DOHH2 (cell line): ENCODE results near the gene SUGCT.

Source experiments
- H3F3A ChIP-seq: fragments of 200-600 bp; sonication (generic), shearing (Covaris generic); 2 replicates; pipeline ENCODE4 v1.6.0; 2016; ENCODE audit warnings: antibody characterized with exemption, mild to moderate bottlenecking; ENCODE audit not compliant: control insufficient read depth, insufficient read depth
- H3K27ac ChIP-seq: fragments of 200-600 bp; sonication (generic); 2 replicates; pipeline ENCODE4 v1.5.1; 2014; ENCODE audit warnings: low read depth, mild to moderate bottlenecking, low read length, moderate library complexity
- H3K27me3 ChIP-seq: fragments of 200-600 bp; sonication (generic); 2 replicates; pipeline ENCODE4 v1.6.1; 2014; ENCODE audit warnings: mild to moderate bottlenecking, low read length, mixed read lengths; ENCODE audit not compliant: control insufficient read depth
- H3K36me3 ChIP-seq: fragments of 200-600 bp; sonication (generic); 2 replicates; pipeline ENCODE4 v1.6.1; 2014; ENCODE audit warnings: mild to moderate bottlenecking, low read length, moderate library complexity, mixed read lengths; ENCODE audit not compliant: control insufficient read depth
- H3K4me1 ChIP-seq: fragments of 200-600 bp; sonication (generic); 2 replicates; pipeline ENCODE4 v1.6.1; 2014; ENCODE audit warnings: mild to moderate bottlenecking, low read length, mixed read lengths; ENCODE audit not compliant: control insufficient read depth
- H3K4me2 ChIP-seq: fragments of 200-600 bp; sonication (generic); 2 replicates; pipeline ENCODE4 v1.6.0; 2014; ENCODE audit warnings: mild to moderate bottlenecking, low read length, moderate library complexity
- H3K4me3 ChIP-seq: fragments of 200-600 bp; sonication (generic); 2 replicates; pipeline ENCODE4 v1.5.1; 2014; ENCODE audit warnings: mild to moderate bottlenecking, low read length, mixed read lengths
- H3K79me2 ChIP-seq: fragments of 200-600 bp; sonication (generic); 2 replicates; pipeline ENCODE4 v1.6.1; 2014; ENCODE audit warnings: mild to moderate bottlenecking, low read length, mixed read lengths; ENCODE audit not compliant: control insufficient read depth
- H3K9me2 ChIP-seq: fragments of 200-600 bp; sonication (generic); replicated peaks from 2 replicates; pipeline ENCODE4 v1.6.1; 2014; ENCODE audit warnings: mild to moderate bottlenecking, low read length, mixed read lengths; ENCODE audit not compliant: control insufficient read depth
- H3K9me3 ChIP-seq: fragments of 200-600 bp; sonication (generic); 2 replicates; pipeline ENCODE4 v1.6.1; 2014; ENCODE audit warnings: antibody characterized with exemption, low read length, mixed read lengths; ENCODE audit not compliant: control insufficient read depth, insufficient read depth
- H4K20me1 ChIP-seq: fragments of 200-600 bp; sonication (generic); 2 replicates; pipeline ENCODE4 v1.6.0; 2014; ENCODE audit warnings: low read depth, mild to moderate bottlenecking, antibody characterized with exemption, low read length, moderate library complexity; ENCODE audit not compliant: control insufficient read depth, insufficient read depth
- EZH2phosphoT487 ChIP-seq: fragments of 200-600 bp; sonication (generic); IDR thresholded peaks from 2 replicates; pipeline ENCODE4 v1.6.1; 2017; ENCODE audit warnings: borderline replicate concordance, mild to moderate bottlenecking, antibody characterized with exemption, low read length, moderate library complexity, mixed read lengths
- TF ChIP-seq, protein P1 (sequence below): fragments of 200-600 bp; sonication (generic); IDR thresholded peaks from one replicate; pipeline ENCODE4 v1.5.1; 2014; ENCODE audit warnings: antibody characterized with exemption, mild to moderate bottlenecking, low read depth, low read length; ENCODE audit not compliant: poor library complexity, severe bottlenecking

The SUGCT gene

DNA sequence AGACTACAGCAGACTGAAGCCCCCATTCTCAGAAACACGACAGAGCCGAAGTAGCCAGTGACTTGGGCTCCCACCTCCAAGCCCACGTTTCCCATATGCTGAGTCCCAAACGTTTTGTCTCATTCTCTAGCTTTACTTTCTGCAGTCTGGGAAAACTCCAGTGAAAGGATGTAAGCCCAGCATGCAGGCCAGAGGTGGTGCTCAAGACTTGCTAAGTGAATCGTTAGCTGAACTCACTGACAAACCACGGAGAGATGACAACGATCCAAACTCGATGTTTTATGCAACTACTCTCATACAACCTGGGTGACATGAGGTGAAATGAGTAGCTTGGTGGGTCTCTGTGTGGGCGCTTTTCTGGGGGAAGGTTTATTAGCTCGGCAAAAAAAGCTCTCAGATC is 731.8 kb downstream of the SUGCT start:
- no peak overlapping the region for H3K4me3 ChIP-seq
- no peaks in the 10 kb centered on the region for H3K36me3 ChIP-seq
- H3K9me3 ChIP-seq, result peaks cover 4% of the 10 kb centered on the region; the same call in 1 of the 2 replicates
- no peaks in the 10 kb centered on the region for H3K4me1 ChIP-seq
- no peak overlapping the region for H3K4me2 ChIP-seq
- H3K79me2 ChIP-seq, result no peaks in the 10 kb centered on the region
- H4K20me1 ChIP-seq, result no peaks in the 10 kb centered on the region
- TF ChIP-seq, protein P1, sequence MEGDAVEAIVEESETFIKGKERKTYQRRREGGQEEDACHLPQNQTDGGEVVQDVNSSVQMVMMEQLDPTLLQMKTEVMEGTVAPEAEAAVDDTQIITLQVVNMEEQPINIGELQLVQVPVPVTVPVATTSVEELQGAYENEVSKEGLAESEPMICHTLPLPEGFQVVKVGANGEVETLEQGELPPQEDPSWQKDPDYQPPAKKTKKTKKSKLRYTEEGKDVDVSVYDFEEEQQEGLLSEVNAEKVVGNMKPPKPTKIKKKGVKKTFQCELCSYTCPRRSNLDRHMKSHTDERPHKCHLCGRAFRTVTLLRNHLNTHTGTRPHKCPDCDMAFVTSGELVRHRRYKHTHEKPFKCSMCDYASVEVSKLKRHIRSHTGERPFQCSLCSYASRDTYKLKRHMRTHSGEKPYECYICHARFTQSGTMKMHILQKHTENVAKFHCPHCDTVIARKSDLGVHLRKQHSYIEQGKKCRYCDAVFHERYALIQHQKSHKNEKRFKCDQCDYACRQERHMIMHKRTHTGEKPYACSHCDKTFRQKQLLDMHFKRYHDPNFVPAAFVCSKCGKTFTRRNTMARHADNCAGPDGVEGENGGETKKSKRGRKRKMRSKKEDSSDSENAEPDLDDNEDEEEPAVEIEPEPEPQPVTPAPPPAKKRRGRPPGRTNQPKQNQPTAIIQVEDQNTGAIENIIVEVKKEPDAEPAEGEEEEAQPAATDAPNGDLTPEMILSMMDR, result no peak
- TF ChIP-seq EZH2phosphoT487, result no peak
- H3F3A ChIP-seq, result no peaks in the 10 kb centered on the region
- H3K27me3 ChIP-seq, result no peaks in the 10 kb centered on the region
- H3K27ac ChIP-seq, result no peak overlapping the region
- H3K9me2 ChIP-seq, result no peaks in the 10 kb centered on the region

DNA sequence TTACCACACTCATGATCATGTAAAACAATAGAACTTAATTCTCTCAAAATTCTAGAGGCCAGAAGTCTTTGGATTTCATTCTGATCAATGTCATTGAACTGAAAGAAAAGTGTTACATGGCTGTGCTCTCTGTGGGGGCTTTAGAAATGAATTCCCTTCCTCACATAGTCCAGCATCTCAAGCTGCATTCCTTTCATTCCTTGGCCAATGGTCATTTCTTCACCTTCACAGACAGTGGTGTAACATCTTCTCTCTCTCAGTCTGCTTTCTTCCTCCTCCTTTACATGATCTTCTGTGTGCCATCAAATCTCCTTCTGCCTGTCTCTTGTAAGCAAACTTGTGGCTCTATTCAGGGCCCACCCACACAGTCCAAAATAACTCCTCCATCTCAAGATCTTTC is 735.3 kb downstream of the SUGCT start:
- H3K36me3 ChIP-seq, result no peaks in the 10 kb centered on the region
- no peak overlapping the region for H3K4me3 ChIP-seq
- H3F3A ChIP-seq, result no peaks in the 10 kb centered on the region
- peaks cover 4% of the 10 kb centered on the region; the same call in 1 of the 2 replicates for H3K9me3 ChIP-seq
- TF ChIP-seq, protein P1, result no peak
- TF ChIP-seq EZH2phosphoT487, result no peak
- H3K27ac ChIP-seq, result no peak overlapping the region
- no peaks in the 10 kb centered on the region for H4K20me1 ChIP-seq
- H3K9me2 ChIP-seq, result no peaks in the 10 kb centered on the region
- H3K79me2 ChIP-seq, result no peaks in the 10 kb centered on the region
- no peaks in the 10 kb centered on the region for H3K4me1 ChIP-seq
- no peaks in the 10 kb centered on the region for H3K27me3 ChIP-seq
- no peak overlapping the region for H3K4me2 ChIP-seq

DNA sequence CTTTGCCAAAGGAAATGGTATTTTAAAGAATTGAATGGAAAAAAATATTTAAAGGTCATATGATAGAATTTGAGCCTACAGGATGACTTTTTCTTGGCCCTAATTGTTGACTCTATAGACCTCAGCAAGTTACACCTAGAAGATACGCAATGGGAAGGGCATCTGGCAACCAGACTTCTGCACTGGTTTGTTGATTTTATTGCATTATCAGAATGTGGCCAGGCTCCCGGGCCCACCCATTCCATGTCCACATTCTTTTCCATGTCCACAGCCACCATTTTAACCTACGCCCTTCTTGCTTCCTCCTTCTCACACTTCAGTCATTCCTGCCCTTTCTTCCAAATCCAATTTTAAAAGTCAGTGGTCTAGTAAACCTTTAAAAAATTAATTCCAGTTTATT is 738.4 kb downstream of the SUGCT start:
- Histone ChIP-seq H3K4me1 (no peaks in the 10 kb centered on the region), H3K79me2 (no peaks in the 10 kb centered on the region), H3K4me2 (no peak overlapping the region)

More for the DNA sequence above, 738.4 kb downstream of the SUGCT start:
- H3K9me3 ChIP-seq, result peaks cover 4% of the 10 kb centered on the region; the same call in 1 of the 2 replicates
- no peaks in the 10 kb centered on the region for H4K20me1 ChIP-seq
- H3F3A ChIP-seq, result no peaks in the 10 kb centered on the region
- H3K4me3 ChIP-seq, result no peak overlapping the region
- H3K27me3 ChIP-seq, result no peaks in the 10 kb centered on the region
- TF ChIP-seq, protein P1, result no peak
- TF ChIP-seq EZH2phosphoT487, result no peak
- H3K36me3 ChIP-seq, result no peaks in the 10 kb centered on the region
- no peaks in the 10 kb centered on the region for H3K9me2 ChIP-seq
- no peak overlapping the region for H3K27ac ChIP-seq
